HG03108 (cell line): ENCODE measurements around the gene ENC1.

Source experiments
- ATAC-seq: cut with Tn5 transposase; IDR thresholded peaks from one replicate; pipeline ENCODE4 v1.9.1; 2021; ENCODE audit warnings: moderate library complexity; ENCODE audit not compliant: unreplicated experiment

ENC1 gene

GRCh38 chr5:74632947-74633356, 7.6 kb downstream of the ENC1 start:
- no peak for ATAC-seq

- peak; percentile 91 for ATAC-seq
Observed at GRCh38 chr5:74631081-74631953, 9.2 kb downstream of the ENC1 start.

- no peak for ATAC-seq
Observed at GRCh38 chr5:74630453-74631066, 10.0 kb downstream of the ENC1 start.

- no peak for ATAC-seq
Observed at GRCh38 chr5:74629326-74629725, 11.2 kb downstream of the ENC1 start.

GRCh38 chr5:74628359-74628758, 12.2 kb downstream of the ENC1 start:
- ATAC-seq, result no peak

GRCh38 chr5:74627646-74628279, 12.8 kb downstream of the ENC1 start:
- no peak for ATAC-seq

GRCh38 chr5:74626386-74627222, 13.9 kb downstream of the ENC1 start:
- ATAC-seq, result no peak

GRCh38 chr5:74625742-74626241, 14.7 kb downstream of the ENC1 start:
- ATAC-seq, result no peak

GRCh38 chr5:74624931-74625505, 15.5 kb downstream of the ENC1 start:
- ATAC-seq, result no peak

- no peak for ATAC-seq
Observed at GRCh38 chr5:74624501-74624900, 16.0 kb downstream of the ENC1 start.

GRCh38 chr5:74623748-74624408, 16.6 kb downstream of the ENC1 start:
- ATAC-seq, result no peak

GRCh38 chr5:74623006-74623611, 17.4 kb downstream of the ENC1 start:
- no peak for ATAC-seq

GRCh38 chr5:74622122-74622521, 18.4 kb downstream of the ENC1 start:
- no peak for ATAC-seq

GRCh38 chr5:74621492-74621891, 19.0 kb downstream of the ENC1 start:
- no peak for ATAC-seq

- ATAC-seq, result no peak
Observed at GRCh38 chr5:74619308-74619707, 21.2 kb downstream of the ENC1 start.

- ATAC-seq, result no peak
Observed at GRCh38 chr5:74618106-74618505, 22.4 kb downstream of the ENC1 start.

- ATAC-seq, result no peak
Observed at GRCh38 chr5:74617202-74617601, 23.3 kb downstream of the ENC1 start.

- no peak for ATAC-seq
Observed at GRCh38 chr5:74616236-74617146, 24.0 kb downstream of the ENC1 start.

- no peak for ATAC-seq
Observed at GRCh38 chr5:74613283-74613682, 27.2 kb downstream of the ENC1 start.
